Left ventricle myocardium inferior (tissue), 1 donor: ENCODE measurements around the gene UBL4A. TPM values are rescaled to one million over a fixed set of nuclear protein-coding genes. Genes with fewer than 3 reads are reported as not detected.

Experiments
- DNase-seq: peaks from one replicate; pipeline ENCODE4 v3.0.0-alpha.2; 2020
- H3K27ac ChIP-seq: fragments of 200-600 bp; replicated peaks from 2 replicates; pipeline ENCODE4 v1.8.0; 2021
- H3K27me3 ChIP-seq: fragments of 200-600 bp; 2 replicates; pipeline ENCODE4 v1.8.0; 2021; ENCODE audit warnings: low read depth
- H3K36me3 ChIP-seq: fragments of 200-600 bp; 2 replicates; pipeline ENCODE4 v1.8.0; 2021
- H3K4me1 ChIP-seq: fragments of 200-600 bp; 2 replicates; pipeline ENCODE4 v1.8.0; 2021
- H3K4me3 ChIP-seq: fragments of 200-600 bp; 2 replicates; pipeline ENCODE4 v1.8.0; 2021; ENCODE audit warnings: mild to moderate bottlenecking, moderate library complexity
- H3K9me3 ChIP-seq: fragments of 200-600 bp; replicated peaks from 2 replicates; pipeline ENCODE4 v1.8.0; 2021
- intact Hi-C: fragments of 100-400 bp; cut with micrococcal nuclease; formaldehyde crosslinking; loops from one replicate; pipeline ENCODE4 v1.11.0; 2022
- total RNA-seq: library from RNA; stranded (reverse); fragmentation: NEBNext Ultra II Directional; extraction: Animal tissue kit (Norgen Biotek cat#: 25700); gene quantifications from one replicate; pipeline ENCODE4 v1.2.1, GENCODE V29; 2021
- TF ChIP-seq, protein P1 (sequence below): fragments of 200-600 bp; IDR thresholded peaks from 2 replicates; pipeline ENCODE4 v1.8.0; 2021; ENCODE audit warnings: antibody characterized with exemption, mild to moderate bottlenecking, borderline replicate concordance
- donor health status: DM: no; HTN: yes; CAD: no; lungs with severe emphysema.

UBL4A gene
- total RNA-seq, 1 donor from 2014 or later = 60.2 TPM

DNA sequence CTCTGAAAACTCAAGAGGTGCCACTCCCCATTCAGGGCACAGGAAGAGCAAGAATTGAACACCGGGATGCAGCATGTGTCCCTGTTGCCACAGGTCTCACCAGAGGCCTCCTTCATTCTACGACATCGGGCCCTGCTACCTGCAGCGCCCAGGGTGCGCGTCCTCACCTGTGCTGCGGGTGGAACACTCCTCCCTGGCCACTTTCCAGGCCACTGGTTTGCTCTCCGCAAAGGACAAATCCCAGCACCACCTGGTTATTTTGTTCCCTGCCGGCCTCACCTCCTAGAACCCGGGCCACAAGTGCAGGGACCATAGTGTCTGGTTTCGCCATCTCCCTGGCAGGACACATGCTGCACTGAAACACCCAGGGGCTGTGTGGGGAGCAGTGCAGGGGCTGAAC, 43.9 kb upstream of the UBL4A start:
- H3K4me3 ChIP-seq = no peak overlapping the region
- no peaks in the 10 kb centered on the region for H3K27me3 ChIP-seq
- TF ChIP-seq, protein P1, sequence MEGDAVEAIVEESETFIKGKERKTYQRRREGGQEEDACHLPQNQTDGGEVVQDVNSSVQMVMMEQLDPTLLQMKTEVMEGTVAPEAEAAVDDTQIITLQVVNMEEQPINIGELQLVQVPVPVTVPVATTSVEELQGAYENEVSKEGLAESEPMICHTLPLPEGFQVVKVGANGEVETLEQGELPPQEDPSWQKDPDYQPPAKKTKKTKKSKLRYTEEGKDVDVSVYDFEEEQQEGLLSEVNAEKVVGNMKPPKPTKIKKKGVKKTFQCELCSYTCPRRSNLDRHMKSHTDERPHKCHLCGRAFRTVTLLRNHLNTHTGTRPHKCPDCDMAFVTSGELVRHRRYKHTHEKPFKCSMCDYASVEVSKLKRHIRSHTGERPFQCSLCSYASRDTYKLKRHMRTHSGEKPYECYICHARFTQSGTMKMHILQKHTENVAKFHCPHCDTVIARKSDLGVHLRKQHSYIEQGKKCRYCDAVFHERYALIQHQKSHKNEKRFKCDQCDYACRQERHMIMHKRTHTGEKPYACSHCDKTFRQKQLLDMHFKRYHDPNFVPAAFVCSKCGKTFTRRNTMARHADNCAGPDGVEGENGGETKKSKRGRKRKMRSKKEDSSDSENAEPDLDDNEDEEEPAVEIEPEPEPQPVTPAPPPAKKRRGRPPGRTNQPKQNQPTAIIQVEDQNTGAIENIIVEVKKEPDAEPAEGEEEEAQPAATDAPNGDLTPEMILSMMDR = no peak
- H3K27ac ChIP-seq = no peak overlapping the region
- intact Hi-C loops = no loop called here
- no peaks in the 10 kb centered on the region for H3K9me3 ChIP-seq
- peaks cover 5% of the 10 kb centered on the region for H3K36me3 ChIP-seq
- no peak for DNase-seq
- H3K4me1 ChIP-seq = peaks cover 11% of the 10 kb centered on the region

DNA sequence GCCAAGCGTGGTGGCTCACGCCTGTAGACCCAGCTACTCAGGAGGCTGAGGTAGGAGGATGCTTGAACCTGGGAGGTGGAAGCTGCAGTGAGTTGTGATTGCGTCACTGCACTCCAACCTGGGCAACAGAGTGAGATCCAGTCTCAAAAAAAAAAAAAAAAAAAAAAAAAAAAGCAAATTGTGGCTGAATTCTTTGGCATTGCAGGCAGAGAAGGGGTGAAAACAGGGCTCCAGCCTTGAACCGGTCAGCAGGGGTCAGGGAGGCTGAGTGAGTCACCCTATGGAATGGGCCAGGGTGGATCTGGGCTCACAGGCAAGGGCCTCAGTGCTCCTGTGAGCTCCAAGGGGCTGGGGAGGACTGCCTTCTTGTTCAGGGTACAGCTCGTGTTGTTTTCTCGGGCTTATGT, 42.8 kb upstream of the UBL4A start:
- Histone ChIP-seq H3K9me3 (no peaks in the 10 kb centered on the region), H3K27me3 (no peaks in the 10 kb centered on the region), H3K36me3 (peaks cover 5% of the 10 kb centered on the region), H3K4me3 (no peak overlapping the region), H3K4me1 (peaks cover 6% of the 10 kb centered on the region), H3K27ac (no peak overlapping the region)
- intact Hi-C loops = no loop called here
- DNase-seq = no peak
- TF ChIP-seq, protein P1 = no peak

DNA sequence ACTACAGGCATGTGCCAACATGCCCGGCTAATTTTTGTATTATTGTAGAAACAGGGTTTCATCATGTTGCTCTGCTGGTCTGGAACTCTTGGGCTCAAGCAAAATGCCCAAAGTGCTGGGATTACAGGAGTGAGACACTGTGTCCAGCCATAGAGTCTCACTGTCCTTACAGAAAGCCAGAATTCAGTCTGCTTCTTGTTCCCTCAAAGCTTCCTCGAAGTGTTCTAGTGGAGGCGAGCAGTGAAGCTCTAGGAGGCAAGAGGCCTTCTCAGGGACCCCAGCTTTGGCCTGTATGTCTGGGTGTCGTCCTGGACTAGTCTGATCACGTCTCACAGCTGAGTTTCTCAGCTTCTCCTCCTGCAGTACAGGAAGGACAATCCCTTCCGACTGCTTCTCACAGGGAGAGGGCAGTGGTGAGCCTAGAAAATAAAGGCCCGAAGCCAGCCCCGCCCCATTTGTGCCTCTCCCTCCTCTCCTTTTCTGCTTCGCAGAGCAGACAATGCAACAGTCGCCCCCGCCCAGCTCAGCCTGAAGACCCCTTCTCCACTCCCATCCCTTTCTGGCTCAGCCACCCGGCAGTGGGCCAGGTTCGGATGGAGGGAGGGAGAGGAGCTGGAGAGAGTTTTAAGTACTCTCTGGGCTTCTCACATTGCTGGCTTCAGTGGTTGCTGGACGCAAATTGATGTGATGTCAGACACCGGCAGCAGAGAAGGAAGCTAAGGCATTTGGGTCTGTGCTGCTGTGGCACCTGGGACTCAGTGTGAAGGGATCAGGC, 40.7 kb upstream of the UBL4A start:
- TF ChIP-seq, protein P1 = peak; percentile 67
- no peaks in the 10 kb centered on the region for H3K36me3 ChIP-seq
- intact Hi-C loops = no loop called here
- H3K4me3 ChIP-seq = peak overlapping the region; percentile 57
- peak; percentile 78 for DNase-seq
- H3K9me3 ChIP-seq = no peaks in the 10 kb centered on the region
- H3K27me3 ChIP-seq = no peaks in the 10 kb centered on the region
- H3K27ac ChIP-seq = peak overlapping the region; percentile 87
- peaks cover 5% of the 10 kb centered on the region for H3K4me1 ChIP-seq

DNA sequence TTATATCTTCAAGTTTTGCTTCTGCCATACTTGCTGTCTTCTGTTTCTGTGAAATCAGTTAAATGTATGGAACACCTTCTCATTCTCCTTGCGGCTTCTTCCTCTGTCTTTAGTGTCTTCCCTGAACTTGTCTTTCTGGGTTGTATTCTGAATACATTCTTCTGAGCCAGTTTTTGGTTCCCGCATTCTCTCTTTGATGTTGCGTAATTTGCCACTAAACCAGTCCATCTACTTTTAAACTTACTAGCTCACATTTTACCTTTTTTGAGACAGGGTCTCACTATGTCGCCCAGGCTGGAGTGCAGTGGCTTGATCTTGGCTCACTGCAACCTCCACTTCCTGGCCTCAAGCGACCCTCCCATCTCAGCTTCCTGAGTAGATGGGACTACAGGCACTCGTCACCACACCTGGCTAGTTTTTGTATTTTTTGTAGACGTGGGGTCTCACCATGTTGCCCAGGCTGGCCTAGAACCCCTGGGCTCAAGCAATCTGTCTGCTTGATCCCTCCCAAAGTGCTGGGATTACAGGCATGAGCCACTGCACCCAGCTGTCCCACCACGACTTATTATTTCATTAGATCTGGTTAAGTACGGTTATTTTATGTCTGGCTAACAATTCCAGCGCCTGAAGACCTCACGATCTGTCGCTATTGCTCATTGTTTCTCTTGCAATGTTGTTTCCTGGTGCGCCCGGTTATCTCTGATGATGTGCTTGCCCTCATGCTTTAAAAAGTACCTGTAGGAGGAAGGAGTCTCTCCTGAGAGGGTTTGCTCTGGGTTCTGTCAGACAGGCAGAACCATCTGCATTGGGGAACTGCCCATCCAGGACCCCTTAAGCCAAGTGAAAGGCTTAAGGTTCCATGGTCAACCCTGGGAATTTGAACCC, 39.4 kb upstream of the UBL4A start:
- Histone ChIP-seq H3K27ac (no peak overlapping the region), H3K36me3 (no peaks in the 10 kb centered on the region), H3K27me3 (no peaks in the 10 kb centered on the region), H3K4me3 (no peak overlapping the region), H3K4me1 (peaks cover 5% of the 10 kb centered on the region), H3K9me3 (no peaks in the 10 kb centered on the region)
- DNase-seq = no peak
- TF ChIP-seq, protein P1 = no peak
- intact Hi-C loops = no loop called here

DNA sequence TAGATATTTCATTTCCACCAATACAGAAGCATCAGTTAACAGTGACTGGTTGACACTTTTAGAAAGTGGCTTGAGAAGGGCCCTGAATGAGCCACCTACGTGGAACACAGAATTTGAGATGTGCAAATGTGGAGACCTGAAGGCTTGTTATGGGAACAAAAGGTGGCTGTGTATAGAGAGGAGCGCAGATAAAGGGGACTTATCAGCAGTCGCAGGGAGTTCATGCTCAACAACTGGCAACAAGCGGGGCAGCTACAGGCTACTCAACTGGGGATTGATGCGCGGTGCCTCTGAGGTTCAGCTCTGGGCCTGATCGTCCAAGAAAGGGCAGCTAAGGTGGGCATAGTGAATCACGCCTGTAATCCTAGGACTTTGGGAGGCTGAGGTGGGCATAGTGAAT, 33.0 kb upstream of the UBL4A start:
- no peaks in the 10 kb centered on the region for H3K36me3 ChIP-seq
- TF ChIP-seq, protein P1 = no peak
- intact Hi-C loops = no loop called here
- H3K4me3 ChIP-seq = no peak overlapping the region
- peaks cover 22% of the 10 kb centered on the region for H3K4me1 ChIP-seq
- H3K27me3 ChIP-seq = no peaks in the 10 kb centered on the region
- H3K9me3 ChIP-seq = no peaks in the 10 kb centered on the region
- no peak overlapping the region for H3K27ac ChIP-seq
- DNase-seq = no peak
